WTC11 (cell line): ENCODE data around the gene CYP24A1. TPM values are rescaled to one million over a fixed set of nuclear protein-coding genes. Genes with fewer than 3 reads are reported as not detected.

Experiments
- ATAC-seq: fragments of 200-7000 bp; cut with Tn5 transposase; 2 replicates; pipeline ENCODE4 v1.10.0; 2021; ENCODE audit warnings: mild to moderate bottlenecking, moderate library complexity
- CTCF ChIA-PET: fragments of 300-600 bp; sonication (Branson Sonifier 250); formaldehyde crosslinking; loops from one replicate; lab custom pipeline; 2021; ENCODE audit warnings: antibody characterized with exemption; lab: Charles Lee
- POLR2A ChIA-PET: fragments of 350-600 bp; sonication (Branson Sonifier 250); formaldehyde crosslinking; loops from one replicate; lab custom pipeline; 2021; ENCODE audit warnings: antibody characterized with exemption; lab: Charles Lee
- DNase-seq: peaks from one replicate; pipeline ENCODE4 v3.0.0; 2021; ENCODE audit warnings: low spot score
- H3K27ac Mint-ChIP-seq: 2 replicates; pipeline ENCODE4 v1.8.0; 2021; ENCODE audit warnings: mixed read lengths
- H3K27me3 Mint-ChIP-seq: 2 replicates; pipeline ENCODE4 v1.8.0; 2021; ENCODE audit warnings: low read depth, mild to moderate bottlenecking, moderate library complexity, mixed read lengths
- H3K36me3 Mint-ChIP-seq: 2 replicates; pipeline ENCODE4 v1.8.0; 2021; ENCODE audit warnings: mixed read lengths
- H3K4me1 Mint-ChIP-seq: 2 replicates; pipeline ENCODE4 v1.8.0; 2022; ENCODE audit warnings: mixed read lengths
- H3K4me3 Mint-ChIP-seq: 2 replicates; pipeline ENCODE4 v1.8.0; 2021; ENCODE audit warnings: mild to moderate bottlenecking, moderate library complexity, mixed read lengths
- H3K9me3 Mint-ChIP-seq: 2 replicates; pipeline ENCODE4 v1.8.0; 2021; ENCODE audit warnings: mixed read lengths
- CREM ChIP-seq: sonication (generic); formaldehyde crosslinking; IDR thresholded peaks from 2 replicates; pipeline ENCODE4 v1.8.1; 2022; ENCODE audit warnings: mild to moderate bottlenecking, missing genetic modification reagents, moderate library complexity
- ELF4 ChIP-seq: sonication (generic); formaldehyde crosslinking; IDR thresholded peaks from 2 replicates; pipeline ENCODE4 v1.8.1; 2022; ENCODE audit warnings: low read depth, mild to moderate bottlenecking, moderate library complexity, missing genetic modification reagents
- ETV6 ChIP-seq: sonication (generic); formaldehyde crosslinking; IDR thresholded peaks from 2 replicates; pipeline ENCODE4 v1.8.1; 2022; ENCODE audit warnings: mild to moderate bottlenecking, missing genetic modification reagents
- GABPB1 ChIP-seq: sonication (generic); formaldehyde crosslinking; IDR thresholded peaks from 2 replicates; pipeline ENCODE4 v1.8.1; 2023; ENCODE audit warnings: mild to moderate bottlenecking, missing genetic modification reagents
- GTF2I ChIP-seq: fragments of 250-450 bp; sonication (Bioruptor Pico); conservative IDR thresholded peaks from 2 replicates; pipeline ENCODE4 v1.4.0; 2021; ENCODE audit warnings: mild to moderate bottlenecking
- SMAD4 ChIP-seq: sonication (generic); formaldehyde crosslinking; IDR thresholded peaks from 2 replicates; pipeline ENCODE4 v1.8.0; 2022; ENCODE audit warnings: mild to moderate bottlenecking, missing genetic modification reagents
- SOX15 ChIP-seq: fragments of 250-450 bp; sonication (Bioruptor Pico); IDR thresholded peaks from 2 replicates; pipeline ENCODE4 v1.9.0; 2021; ENCODE audit warnings: mild to moderate bottlenecking
- SP1 ChIP-seq: sonication (generic); formaldehyde crosslinking; conservative IDR thresholded peaks from 2 replicates; pipeline ENCODE4 v1.8.1; 2022; ENCODE audit warnings: missing genetic modification reagents
- ZNF121 ChIP-seq: sonication (generic); formaldehyde crosslinking; IDR thresholded peaks from 2 replicates; pipeline ENCODE4 v1.8.0; 2023; ENCODE audit warnings: missing genetic modification reagents
- ZNF232 ChIP-seq: sonication (generic); formaldehyde crosslinking; IDR thresholded peaks from 2 replicates; pipeline ENCODE4 v1.8.0; 2022; ENCODE audit warnings: mild to moderate bottlenecking, missing genetic modification reagents
- ZNF423 ChIP-seq: fragments of 250-450 bp; sonication (Bioruptor Pico); IDR thresholded peaks from 2 replicates; pipeline ENCODE4 v2.1.2; 2022; ENCODE audit warnings: mild to moderate bottlenecking, moderate library complexity
- total RNA-seq: library from RNA; stranded (reverse); gene quantifications from 3 replicates; pipeline ENCODE4 v1.2.3, GENCODE V29; 2021
- TF ChIP-seq, protein P1 (sequence below): sonication (generic); formaldehyde crosslinking; IDR thresholded peaks from 2 replicates; pipeline ENCODE4 v1.8.1; 2022; ENCODE audit warnings: mild to moderate bottlenecking, missing genetic modification reagents, moderate library complexity, borderline replicate concordance
- TF ChIP-seq, protein P2 (sequence below): fragments of 200-600 bp; IDR thresholded peaks from 2 replicates; pipeline ENCODE4 v1.8.0; 2022; ENCODE audit warnings: antibody characterized with exemption
- TF ChIP-seq, protein P3 (sequence below): sonication (generic); formaldehyde crosslinking; conservative IDR thresholded peaks from 2 replicates; pipeline ENCODE4 v1.8.1; 2023; ENCODE audit warnings: mild to moderate bottlenecking, low read depth, missing genetic modification reagents, moderate library complexity
- TF ChIP-seq, protein P4 (sequence below): sonication (generic); formaldehyde crosslinking; IDR thresholded peaks from 2 replicates; pipeline ENCODE4 v1.8.0; 2023; ENCODE audit warnings: missing genetic modification reagents, mild to moderate bottlenecking, borderline replicate concordance
- TF ChIP-seq, protein P5 (sequence below): sonication (generic); formaldehyde crosslinking; IDR thresholded peaks from 2 replicates; pipeline ENCODE4 v1.8.1; 2023; ENCODE audit warnings: mild to moderate bottlenecking, missing genetic modification reagents, moderate library complexity

The CYP24A1 gene
- total RNA-seq, 1 experiment from 2014 or later = not detected

DNA sequence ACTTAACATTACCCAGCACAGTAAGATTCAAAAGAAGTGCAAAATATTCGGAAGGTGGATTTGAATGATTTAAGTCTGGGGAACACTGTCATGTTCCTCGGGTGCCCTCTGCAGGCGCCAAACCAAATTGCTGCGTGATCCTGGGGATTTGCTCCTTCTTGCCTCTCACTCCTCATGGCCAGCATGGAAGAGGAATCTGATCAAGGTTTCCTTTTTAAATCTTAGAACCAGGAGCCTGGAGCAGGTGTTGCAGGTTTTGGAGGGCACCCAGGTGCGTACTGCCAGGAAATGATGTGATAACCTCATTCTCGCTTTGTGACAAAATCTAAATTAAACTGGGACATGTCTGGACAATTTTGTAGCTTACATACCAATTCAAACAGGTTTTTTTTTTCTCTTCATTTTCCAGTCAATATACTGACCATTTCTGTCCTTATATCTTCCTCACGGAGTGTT is 26.0 kb upstream of the CYP24A1 start:
- Mint-ChIP-seq H3K27ac (no peak overlapping the region), H3K4me3 (no peak overlapping the region), H3K36me3 (no peaks in the 10 kb centered on the region), H3K27me3 (no peaks in the 10 kb centered on the region), H3K9me3 (no peaks in the 10 kb centered on the region)
- ATAC-seq = peak; percentile 65
- DNase-seq = peak; percentile 83
- ChIA-PET CTCF (interaction anchor here (0.9 to 3.8 kb wide), 11 partner anchors 27 to 448 kb away, joined by 3 to 38 read pairs (median 5); no protein-coding TSS in a partner anchor), POLR2A (no interaction called here)
- TF ChIP-seq, protein P1, sequence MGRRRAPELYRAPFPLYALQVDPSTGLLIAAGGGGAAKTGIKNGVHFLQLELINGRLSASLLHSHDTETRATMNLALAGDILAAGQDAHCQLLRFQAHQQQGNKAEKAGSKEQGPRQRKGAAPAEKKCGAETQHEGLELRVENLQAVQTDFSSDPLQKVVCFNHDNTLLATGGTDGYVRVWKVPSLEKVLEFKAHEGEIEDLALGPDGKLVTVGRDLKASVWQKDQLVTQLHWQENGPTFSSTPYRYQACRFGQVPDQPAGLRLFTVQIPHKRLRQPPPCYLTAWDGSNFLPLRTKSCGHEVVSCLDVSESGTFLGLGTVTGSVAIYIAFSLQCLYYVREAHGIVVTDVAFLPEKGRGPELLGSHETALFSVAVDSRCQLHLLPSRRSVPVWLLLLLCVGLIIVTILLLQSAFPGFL (CRISPR knock-in tag) = no peak
- TF ChIP-seq, protein P2, sequence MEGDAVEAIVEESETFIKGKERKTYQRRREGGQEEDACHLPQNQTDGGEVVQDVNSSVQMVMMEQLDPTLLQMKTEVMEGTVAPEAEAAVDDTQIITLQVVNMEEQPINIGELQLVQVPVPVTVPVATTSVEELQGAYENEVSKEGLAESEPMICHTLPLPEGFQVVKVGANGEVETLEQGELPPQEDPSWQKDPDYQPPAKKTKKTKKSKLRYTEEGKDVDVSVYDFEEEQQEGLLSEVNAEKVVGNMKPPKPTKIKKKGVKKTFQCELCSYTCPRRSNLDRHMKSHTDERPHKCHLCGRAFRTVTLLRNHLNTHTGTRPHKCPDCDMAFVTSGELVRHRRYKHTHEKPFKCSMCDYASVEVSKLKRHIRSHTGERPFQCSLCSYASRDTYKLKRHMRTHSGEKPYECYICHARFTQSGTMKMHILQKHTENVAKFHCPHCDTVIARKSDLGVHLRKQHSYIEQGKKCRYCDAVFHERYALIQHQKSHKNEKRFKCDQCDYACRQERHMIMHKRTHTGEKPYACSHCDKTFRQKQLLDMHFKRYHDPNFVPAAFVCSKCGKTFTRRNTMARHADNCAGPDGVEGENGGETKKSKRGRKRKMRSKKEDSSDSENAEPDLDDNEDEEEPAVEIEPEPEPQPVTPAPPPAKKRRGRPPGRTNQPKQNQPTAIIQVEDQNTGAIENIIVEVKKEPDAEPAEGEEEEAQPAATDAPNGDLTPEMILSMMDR = peak; percentile 69; the same call in 1 of the 2 replicates
- TF ChIP-seq, protein P3, sequence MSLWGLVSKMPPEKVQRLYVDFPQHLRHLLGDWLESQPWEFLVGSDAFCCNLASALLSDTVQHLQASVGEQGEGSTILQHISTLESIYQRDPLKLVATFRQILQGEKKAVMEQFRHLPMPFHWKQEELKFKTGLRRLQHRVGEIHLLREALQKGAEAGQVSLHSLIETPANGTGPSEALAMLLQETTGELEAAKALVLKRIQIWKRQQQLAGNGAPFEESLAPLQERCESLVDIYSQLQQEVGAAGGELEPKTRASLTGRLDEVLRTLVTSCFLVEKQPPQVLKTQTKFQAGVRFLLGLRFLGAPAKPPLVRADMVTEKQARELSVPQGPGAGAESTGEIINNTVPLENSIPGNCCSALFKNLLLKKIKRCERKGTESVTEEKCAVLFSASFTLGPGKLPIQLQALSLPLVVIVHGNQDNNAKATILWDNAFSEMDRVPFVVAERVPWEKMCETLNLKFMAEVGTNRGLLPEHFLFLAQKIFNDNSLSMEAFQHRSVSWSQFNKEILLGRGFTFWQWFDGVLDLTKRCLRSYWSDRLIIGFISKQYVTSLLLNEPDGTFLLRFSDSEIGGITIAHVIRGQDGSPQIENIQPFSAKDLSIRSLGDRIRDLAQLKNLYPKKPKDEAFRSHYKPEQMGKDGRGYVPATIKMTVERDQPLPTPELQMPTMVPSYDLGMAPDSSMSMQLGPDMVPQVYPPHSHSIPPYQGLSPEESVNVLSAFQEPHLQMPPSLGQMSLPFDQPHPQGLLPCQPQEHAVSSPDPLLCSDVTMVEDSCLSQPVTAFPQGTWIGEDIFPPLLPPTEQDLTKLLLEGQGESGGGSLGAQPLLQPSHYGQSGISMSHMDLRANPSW (CRISPR knock-in tag) = no peak
- TF ChIP-seq, all 79 proteins: peak for 1
- peaks cover 18% of the 10 kb centered on the region for H3K4me1 Mint-ChIP-seq

DNA sequence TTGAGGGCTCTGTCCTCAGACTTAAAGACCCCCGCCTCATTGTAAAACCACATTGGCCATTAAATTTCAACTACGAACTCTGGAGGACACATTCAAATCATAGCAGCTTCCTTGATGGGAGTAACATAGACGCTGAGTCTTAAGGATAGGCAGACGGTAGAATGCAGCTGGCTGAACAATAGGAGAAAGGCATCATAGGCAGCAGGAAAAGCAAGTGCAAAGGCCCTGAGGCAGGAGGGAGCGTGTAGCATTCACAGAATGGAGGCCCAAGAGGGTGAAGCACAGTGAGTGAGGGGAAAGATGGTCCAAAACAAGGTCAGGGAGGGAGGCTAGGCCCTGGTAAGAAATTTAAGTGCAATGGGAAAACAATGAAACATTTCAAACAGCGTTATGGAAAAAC is 25.5 kb upstream of the CYP24A1 start:
- Mint-ChIP-seq H3K4me3 (no peak overlapping the region), H3K36me3 (no peaks in the 10 kb centered on the region), H3K4me1 (peaks cover 18% of the 10 kb centered on the region), H3K9me3 (no peaks in the 10 kb centered on the region), H3K27ac (no peak overlapping the region), H3K27me3 (no peaks in the 10 kb centered on the region)
- DNase-seq = no peak
- ChIA-PET POLR2A (no interaction called here), CTCF (interaction anchor here (0.9 to 3.8 kb wide), 9 partner anchors 41 to 449 kb away, joined by 3 to 38 read pairs (median 6); no protein-coding TSS in a partner anchor)
- no peak for TF ChIP-seq SMAD4
- TF ChIP-seq GTF2I = 0 out of 2 replicates have a peak, but pooled peaks have one; percentile 55
- TF ChIP-seq CREM (CRISPR knock-in tag) = no peak
- TF ChIP-seq ELF4 = no peak
- no peak for TF ChIP-seq SOX15 (CRISPR knock-in tag)
- no peak for TF ChIP-seq ZNF423 (CRISPR knock-in tag)
- no peak for TF ChIP-seq ZNF121
- ATAC-seq = no peak

DNA sequence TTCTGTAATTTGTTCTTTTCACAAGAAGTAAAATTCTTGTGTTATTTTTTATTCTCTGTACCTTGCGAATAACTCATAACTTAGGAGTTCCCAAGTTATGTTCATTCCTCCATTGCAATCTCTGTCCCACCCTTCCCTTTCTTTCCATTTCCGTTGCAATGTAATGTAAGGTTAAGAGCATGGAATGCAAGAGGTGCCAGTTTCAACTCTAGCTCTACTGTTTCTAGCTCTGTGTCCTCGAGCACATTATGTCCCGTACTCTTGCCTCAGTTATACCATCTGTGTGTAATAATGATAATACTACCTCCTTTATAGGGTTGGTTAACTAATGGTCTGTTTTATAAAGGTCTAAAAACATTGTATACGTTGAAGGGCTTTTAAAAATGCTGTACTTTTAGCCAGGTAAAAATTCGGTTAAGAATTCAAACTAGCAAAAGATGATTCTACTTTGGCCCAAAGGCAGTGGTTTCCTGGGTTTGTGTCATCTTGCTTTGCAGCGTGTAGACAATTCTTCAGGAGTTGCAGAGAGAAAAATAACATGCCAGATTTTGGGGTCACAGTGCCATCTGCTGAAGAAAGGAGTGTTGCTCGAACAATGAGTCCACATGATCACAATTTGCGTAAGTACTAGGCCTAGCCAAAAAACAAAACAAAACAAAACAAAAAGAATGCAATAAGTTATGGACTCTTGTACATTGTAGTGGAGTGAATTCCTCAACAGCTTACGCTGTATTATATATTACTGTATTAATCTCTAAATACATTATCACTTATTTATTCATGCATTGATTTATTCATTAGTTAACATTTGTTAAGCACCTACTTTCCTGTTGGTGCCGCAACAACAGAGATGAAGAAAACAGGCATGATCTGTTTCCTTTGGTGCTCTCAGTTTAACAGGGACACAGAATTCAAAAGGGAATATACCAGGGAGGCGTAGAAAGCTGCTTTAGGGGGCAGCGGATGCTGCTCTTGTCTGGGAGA is 24.1 kb upstream of the CYP24A1 start:
- ATAC-seq (no peak), DNase-seq (no peak)
- POLR2A ChIA-PET = no interaction called here
- Mint-ChIP-seq H3K9me3 (no peaks in the 10 kb centered on the region), H3K36me3 (no peaks in the 10 kb centered on the region), H3K4me1 (peaks cover 21% of the 10 kb centered on the region), H3K27me3 (no peaks in the 10 kb centered on the region), H3K4me3 (no peak overlapping the region), H3K27ac (no peak overlapping the region; the same call in 1 of the 2 replicates)
- CTCF ChIA-PET = interaction anchor here (0.7 to 3.8 kb wide), 6 partner anchors 10 to 250 kb away, joined by 3 to 38 read pairs (median 6); partner anchors contain the start of gene PFDN4
- TF ChIP-seq ZNF232 (CRISPR knock-in tag) (no peak), SP1 (no peak), CREM (CRISPR knock-in tag) (no peak), ETV6 (CRISPR knock-in tag) (no peak), GABPB1 (CRISPR knock-in tag) (no peak)
- TF ChIP-seq, protein P3 (CRISPR knock-in tag) = no peak
- TF ChIP-seq, protein P4, sequence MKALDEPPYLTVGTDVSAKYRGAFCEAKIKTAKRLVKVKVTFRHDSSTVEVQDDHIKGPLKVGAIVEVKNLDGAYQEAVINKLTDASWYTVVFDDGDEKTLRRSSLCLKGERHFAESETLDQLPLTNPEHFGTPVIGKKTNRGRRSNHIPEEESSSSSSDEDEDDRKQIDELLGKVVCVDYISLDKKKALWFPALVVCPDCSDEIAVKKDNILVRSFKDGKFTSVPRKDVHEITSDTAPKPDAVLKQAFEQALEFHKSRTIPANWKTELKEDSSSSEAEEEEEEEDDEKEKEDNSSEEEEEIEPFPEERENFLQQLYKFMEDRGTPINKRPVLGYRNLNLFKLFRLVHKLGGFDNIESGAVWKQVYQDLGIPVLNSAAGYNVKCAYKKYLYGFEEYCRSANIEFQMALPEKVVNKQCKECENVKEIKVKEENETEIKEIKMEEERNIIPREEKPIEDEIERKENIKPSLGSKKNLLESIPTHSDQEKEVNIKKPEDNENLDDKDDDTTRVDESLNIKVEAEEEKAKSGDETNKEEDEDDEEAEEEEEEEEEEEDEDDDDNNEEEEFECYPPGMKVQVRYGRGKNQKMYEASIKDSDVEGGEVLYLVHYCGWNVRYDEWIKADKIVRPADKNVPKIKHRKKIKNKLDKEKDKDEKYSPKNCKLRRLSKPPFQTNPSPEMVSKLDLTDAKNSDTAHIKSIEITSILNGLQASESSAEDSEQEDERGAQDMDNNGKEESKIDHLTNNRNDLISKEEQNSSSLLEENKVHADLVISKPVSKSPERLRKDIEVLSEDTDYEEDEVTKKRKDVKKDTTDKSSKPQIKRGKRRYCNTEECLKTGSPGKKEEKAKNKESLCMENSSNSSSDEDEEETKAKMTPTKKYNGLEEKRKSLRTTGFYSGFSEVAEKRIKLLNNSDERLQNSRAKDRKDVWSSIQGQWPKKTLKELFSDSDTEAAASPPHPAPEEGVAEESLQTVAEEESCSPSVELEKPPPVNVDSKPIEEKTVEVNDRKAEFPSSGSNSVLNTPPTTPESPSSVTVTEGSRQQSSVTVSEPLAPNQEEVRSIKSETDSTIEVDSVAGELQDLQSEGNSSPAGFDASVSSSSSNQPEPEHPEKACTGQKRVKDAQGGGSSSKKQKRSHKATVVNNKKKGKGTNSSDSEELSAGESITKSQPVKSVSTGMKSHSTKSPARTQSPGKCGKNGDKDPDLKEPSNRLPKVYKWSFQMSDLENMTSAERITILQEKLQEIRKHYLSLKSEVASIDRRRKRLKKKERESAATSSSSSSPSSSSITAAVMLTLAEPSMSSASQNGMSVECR = no peak
- TF ChIP-seq, protein P5, sequence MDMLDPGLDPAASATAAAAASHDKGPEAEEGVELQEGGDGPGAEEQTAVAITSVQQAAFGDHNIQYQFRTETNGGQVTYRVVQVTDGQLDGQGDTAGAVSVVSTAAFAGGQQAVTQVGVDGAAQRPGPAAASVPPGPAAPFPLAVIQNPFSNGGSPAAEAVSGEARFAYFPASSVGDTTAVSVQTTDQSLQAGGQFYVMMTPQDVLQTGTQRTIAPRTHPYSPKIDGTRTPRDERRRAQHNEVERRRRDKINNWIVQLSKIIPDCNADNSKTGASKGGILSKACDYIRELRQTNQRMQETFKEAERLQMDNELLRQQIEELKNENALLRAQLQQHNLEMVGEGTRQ (CRISPR knock-in tag) = no peak
